ENCODE measurements around the gene IVD. TPM values are rescaled to one million over a fixed set of nuclear protein-coding genes. Genes with fewer than 3 reads are reported as not detected.

Gene IVD
- polyA plus RNA-seq, 3 donors from 2014 or later, result 41.8 to 63.0 (median 60.6) TPM

GRCh38 chr15:40382580-40383456 lies 22.8 kb upstream of the IVD start, which contains the start of gene KNSTRN:
Gene KNSTRN, plus strand, starts transcription at chr15:40382721. Its CDS starts 115 bp downstream, at chr15:40382836.
- no peaks in the 10 kb centered on the region for H3K9me3 Mint-ChIP-seq

DNA sequence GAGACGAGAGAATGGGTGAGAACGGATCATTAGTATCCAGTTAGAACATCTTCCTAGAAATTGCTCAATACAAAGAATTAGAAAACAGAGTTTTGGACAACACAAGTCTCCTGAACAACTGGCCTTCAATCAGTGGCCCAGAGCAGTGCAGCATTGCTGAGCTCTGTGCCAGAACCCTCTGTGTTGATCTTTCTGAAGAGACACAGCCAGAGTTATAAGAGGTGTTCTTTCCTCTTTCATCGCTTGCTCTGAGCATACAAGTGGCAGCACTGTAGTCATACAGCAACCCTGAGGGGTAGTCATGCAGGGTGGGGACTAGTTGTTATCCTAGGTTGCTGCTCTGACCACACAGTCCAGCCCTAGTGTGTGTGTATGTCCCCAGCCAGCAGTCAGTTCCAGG lies 19.1 kb upstream of the IVD start:
- Mint-ChIP-seq H3K27me3 (ENCODE audit: low read depth in 3 of 3) (no peaks in the 10 kb centered on the region), H3K4me3 (no peak overlapping the region), H3K4me1 (peaks cover 15 to 23% of the 10 kb centered on the region in 2 donors), H3K9me3 (no peaks in the 10 kb centered on the region), H3K27ac (no peak overlapping the region), H3K36me3 (peaks cover 16 to 34% (median 17%) of the 10 kb centered on the region in 3 donors)
- DNase-seq, result no peak

More at GRCh38 chr15:40382580-40383456, 22.8 kb upstream of the IVD start, which contains the start of gene KNSTRN:
- H3K4me1 Mint-ChIP-seq, result peaks cover 15 to 23% of the 10 kb centered on the region in 2 donors
- H3K36me3 Mint-ChIP-seq, result peaks cover 5 to 15% (median 6%) of the 10 kb centered on the region in 3 donors
- H3K4me3 Mint-ChIP-seq, result peak within 1 kb of the TSS; percentile 95 to 97 (median 96)
- H3K27me3 Mint-ChIP-seq (ENCODE audit: low read depth in 3 of 3), result peaks cover 0 to 5% (median 0%) of the 10 kb centered on the region in 3 donors
- DNase-seq, result peak; percentile 89 to 91 (median 89)
- H3K27ac Mint-ChIP-seq, result peak within 1 kb of the TSS; percentile 79 to 93 (median 83)

GRCh38 chr15:40388941-40389823 lies 16.4 kb upstream of the IVD start:
- no peak for DNase-seq
- peak overlapping the region in 2 of 6 donors; percentile 28 to 32 for H3K27ac Mint-ChIP-seq
- no peak overlapping the region for H3K4me3 Mint-ChIP-seq
- peaks cover 21 to 53% (median 29%) of the 10 kb centered on the region in 3 donors for H3K36me3 Mint-ChIP-seq
- H3K4me1 Mint-ChIP-seq, result peaks cover 3 to 5% of the 10 kb centered on the region in 2 donors
- H3K27me3 Mint-ChIP-seq (ENCODE audit: low read depth in 3 of 3), result no peaks in the 10 kb centered on the region
- H3K9me3 Mint-ChIP-seq, result no peaks in the 10 kb centered on the region

- Mint-ChIP-seq H3K27ac (peak overlapping the region in 2 of 6 donors; percentile 30 to 32), H3K4me1 (no peaks in the 10 kb centered on the region), H3K9me3 (no peaks in the 10 kb centered on the region), H3K36me3 (peaks cover 21 to 53% (median 29%) of the 10 kb centered on the region in 3 donors), H3K27me3 (ENCODE audit: low read depth in 3 of 3) (no peaks in the 10 kb centered on the region), H3K4me3 (no peak overlapping the region)
- no peak for DNase-seq
Observed at GRCh38 chr15:40389824-40390595, 15.6 kb upstream of the IVD start.

DNA sequence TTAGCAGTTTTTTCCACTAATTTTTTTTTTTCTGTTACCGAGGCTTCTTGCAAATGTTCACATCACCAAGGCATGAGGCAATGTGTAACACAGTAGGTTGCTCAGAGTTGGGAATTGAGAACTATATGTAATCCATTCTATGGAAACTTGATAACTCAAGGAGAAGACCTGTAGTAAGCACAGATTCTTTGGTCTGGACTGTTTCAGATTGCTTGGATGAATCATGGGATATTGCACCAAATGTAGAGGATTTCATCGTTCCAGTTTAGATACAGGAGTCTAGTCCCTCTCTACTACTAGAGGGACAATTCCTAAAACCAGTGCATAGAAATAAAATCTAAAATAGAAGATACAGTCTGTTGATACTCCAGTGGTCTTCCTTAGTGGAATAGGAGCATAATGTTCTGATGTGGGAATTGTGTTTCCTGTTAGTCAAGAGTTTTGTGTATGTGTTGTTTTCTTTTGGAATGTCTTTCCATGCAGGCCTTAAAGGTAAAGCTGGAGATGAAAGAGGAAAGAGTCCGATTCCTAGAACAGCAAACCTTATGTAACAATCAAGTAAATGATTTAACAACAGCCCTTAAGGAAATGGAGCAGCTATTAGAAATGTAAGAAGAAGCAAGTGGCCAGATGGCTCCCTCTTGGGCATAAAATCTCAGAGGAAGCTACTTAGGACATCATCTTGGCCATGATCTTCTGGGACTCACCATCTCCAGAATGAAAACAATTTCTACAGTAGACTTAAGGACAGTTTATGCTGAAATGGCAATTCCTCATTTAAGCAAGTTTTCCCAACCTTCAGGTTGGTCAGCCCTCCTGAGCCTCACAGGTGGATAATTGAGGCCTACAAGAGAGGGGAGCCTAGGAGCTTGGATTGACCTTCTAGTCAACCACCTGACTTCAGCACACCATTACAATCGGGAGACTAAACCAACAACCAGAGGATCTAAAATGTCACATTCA lies 12.3 kb upstream of the IVD start:
- Mint-ChIP-seq H3K36me3 (peaks cover 16 to 38% (median 23%) of the 10 kb centered on the region in 3 donors), H3K4me1 (peaks cover 6% of the 10 kb centered on the region in 2 donors), H3K27me3 (ENCODE audit: low read depth in 3 of 3) (no peaks in the 10 kb centered on the region), H3K27ac (peak overlapping the region in 1 of 6 donors; percentile 37), H3K4me3 (no peak overlapping the region), H3K9me3 (no peaks in the 10 kb centered on the region)
- no peak for DNase-seq

DNA sequence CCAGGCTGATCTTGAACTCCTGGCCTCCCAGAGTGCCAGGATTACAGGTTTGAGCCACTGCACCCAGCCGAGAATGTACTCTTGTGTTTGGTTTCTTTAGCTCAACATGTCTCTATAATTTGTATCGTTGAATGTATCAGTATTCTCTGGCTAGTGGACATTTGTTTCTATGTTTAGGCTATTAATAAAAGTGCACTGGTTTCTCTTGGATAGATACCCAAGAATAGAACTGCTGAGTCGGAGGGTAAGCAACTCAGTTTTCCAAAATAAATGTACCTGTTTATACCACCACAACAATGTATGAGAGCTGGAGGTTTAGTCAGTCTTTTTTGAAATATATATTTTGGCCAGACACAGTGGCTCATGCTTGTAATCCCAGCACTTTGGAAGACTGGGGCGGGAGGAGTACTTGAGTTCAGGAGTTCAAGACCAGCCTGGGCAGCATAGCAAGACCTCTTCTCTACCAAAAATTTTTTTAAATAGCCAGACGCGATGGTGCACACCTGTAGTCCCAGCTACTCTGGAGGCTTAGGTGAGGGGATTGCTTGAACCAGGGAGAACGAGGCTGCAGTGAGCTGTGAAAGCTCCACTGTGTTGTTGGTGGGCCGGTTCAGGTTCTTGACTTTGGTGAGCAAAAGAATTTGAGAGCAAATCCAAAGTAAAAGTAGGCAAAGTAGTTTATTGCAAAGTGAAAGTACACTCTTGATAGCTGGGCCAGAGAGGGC lies 7.7 kb upstream of the IVD start:
- DNase-seq, result no peak
- H3K4me3 Mint-ChIP-seq, result peak overlapping the region in 3 of 5 donors; percentile 23 to 59 (median 29)
- peaks cover 14 to 17% of the 10 kb centered on the region in 2 donors for H3K4me1 Mint-ChIP-seq
- H3K9me3 Mint-ChIP-seq, result no peaks in the 10 kb centered on the region
- peaks cover 0 to 8% (median 6%) of the 10 kb centered on the region in 3 donors for H3K36me3 Mint-ChIP-seq
- H3K27ac Mint-ChIP-seq, result peak overlapping the region in 4 of 6 donors; percentile 5 to 37 (median 28)
- no peaks in the 10 kb centered on the region for H3K27me3 Mint-ChIP-seq (ENCODE audit: low read depth in 3 of 3)

DNA sequence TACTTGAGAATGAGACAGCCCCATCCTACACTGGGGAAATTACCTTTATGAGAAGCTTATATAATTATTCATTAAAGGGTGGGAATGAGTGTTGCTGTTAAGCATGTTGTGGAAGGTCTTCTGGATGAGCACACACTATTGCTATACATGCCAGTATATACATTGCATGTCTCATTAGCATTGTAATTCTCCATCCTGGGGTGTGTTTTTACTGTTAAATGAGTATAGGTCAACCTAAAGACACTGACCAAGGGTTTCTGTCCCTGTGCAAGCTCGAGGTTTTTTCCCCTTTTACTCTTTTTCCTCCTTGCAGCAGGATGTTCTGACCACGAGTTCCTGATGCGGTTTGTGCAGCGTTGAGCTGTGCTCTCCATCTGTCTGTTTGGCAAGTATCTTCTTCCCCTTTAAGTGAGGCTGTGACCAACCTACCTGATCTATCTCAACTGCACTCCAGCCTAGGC lies 7.2 kb upstream of the IVD start:
- Mint-ChIP-seq H3K36me3 (peaks cover 0 to 3% (median 3%) of the 10 kb centered on the region in 3 donors), H3K4me1 (peaks cover 14 to 17% of the 10 kb centered on the region in 2 donors), H3K4me3 (peak overlapping the region; percentile 4 to 59 (median 28)), H3K9me3 (no peaks in the 10 kb centered on the region), H3K27me3 (ENCODE audit: low read depth in 3 of 3) (no peaks in the 10 kb centered on the region), H3K27ac (peak overlapping the region in 5 of 6 donors; percentile 12 to 60 (median 37))
- DNase-seq, result no peak

DNA sequence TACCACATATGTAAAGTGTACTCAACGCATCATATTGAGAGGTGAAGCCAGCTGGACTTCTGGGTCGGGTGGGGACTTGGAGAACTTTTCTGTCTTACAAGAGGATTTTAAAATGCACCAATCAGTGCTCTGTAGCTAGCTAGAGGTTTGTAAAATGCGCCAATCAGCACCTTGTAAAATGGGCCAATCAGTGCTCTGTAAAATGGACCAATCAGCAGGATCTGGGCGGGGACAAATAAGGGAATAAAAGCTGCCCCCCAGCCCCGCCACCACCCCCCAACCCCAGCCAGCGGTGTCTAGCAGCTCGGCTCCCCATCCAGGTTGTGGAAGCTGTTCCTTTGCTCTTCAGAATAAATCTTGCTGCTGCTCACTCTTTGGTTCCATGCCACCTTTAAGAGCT lies 6.2 kb upstream of the IVD start:
- no peaks in the 10 kb centered on the region for H3K36me3 Mint-ChIP-seq
- no peaks in the 10 kb centered on the region for H3K9me3 Mint-ChIP-seq
- peaks cover 14 to 17% of the 10 kb centered on the region in 2 donors for H3K4me1 Mint-ChIP-seq
- H3K27me3 Mint-ChIP-seq (ENCODE audit: low read depth in 3 of 3), result no peaks in the 10 kb centered on the region
- H3K27ac Mint-ChIP-seq, result no peak overlapping the region
- H3K4me3 Mint-ChIP-seq, result no peak overlapping the region
- no peak for DNase-seq

- no peak for DNase-seq
- peaks cover 0 to 3% (median 0%) of the 10 kb centered on the region in 3 donors for H3K27me3 Mint-ChIP-seq (ENCODE audit: low read depth in 3 of 3)
- H3K36me3 Mint-ChIP-seq, result peaks cover 21 to 23% (median 21%) of the 10 kb centered on the region in 3 donors
- H3K4me1 Mint-ChIP-seq, result peaks cover 27 to 31% of the 10 kb centered on the region in 2 donors
- H3K4me3 Mint-ChIP-seq, result peak overlapping the region; percentile 13 to 63 (median 56)
- H3K9me3 Mint-ChIP-seq, result no peaks in the 10 kb centered on the region
- peak overlapping the region in 1 of 6 donors; percentile 66 for H3K27ac Mint-ChIP-seq
Observed at GRCh38 chr15:40407330-40407990, 1.9 kb downstream of the IVD start.

- no peak for DNase-seq
- H3K4me1 Mint-ChIP-seq, result peaks cover 27 to 31% of the 10 kb centered on the region in 2 donors
- no peak overlapping the region for H3K4me3 Mint-ChIP-seq
- H3K27me3 Mint-ChIP-seq (ENCODE audit: low read depth in 3 of 3), result peaks cover 0 to 3% (median 0%) of the 10 kb centered on the region in 3 donors
- H3K27ac Mint-ChIP-seq, result no peak overlapping the region
- H3K9me3 Mint-ChIP-seq, result no peaks in the 10 kb centered on the region
- peaks cover 21 to 32% (median 27%) of the 10 kb centered on the region in 3 donors for H3K36me3 Mint-ChIP-seq
Observed at GRCh38 chr15:40409366-40409765, 3.8 kb downstream of the IVD start.

DNA sequence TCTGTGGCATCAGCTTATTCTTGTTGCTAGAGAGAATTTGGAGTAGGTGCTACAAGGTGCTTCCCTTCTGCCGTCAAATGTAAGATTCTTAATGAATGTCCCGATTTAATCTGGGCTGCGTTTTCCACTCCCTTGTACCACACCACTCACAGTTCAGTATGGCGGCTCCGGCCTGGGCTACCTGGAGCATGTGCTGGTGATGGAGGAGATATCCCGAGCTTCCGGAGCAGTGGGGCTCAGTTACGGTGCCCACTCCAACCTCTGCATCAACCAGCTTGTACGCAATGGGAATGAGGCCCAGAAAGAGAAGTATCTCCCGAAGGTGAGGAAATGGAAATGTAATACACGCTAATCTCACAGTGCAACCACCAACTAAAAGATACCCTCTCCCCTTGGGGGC lies 4.9 kb downstream of the IVD start:
- Mint-ChIP-seq H3K27me3 (ENCODE audit: low read depth in 3 of 3) (peaks cover 0 to 2% (median 0%) of the 10 kb centered on the region in 3 donors), H3K36me3 (peaks cover 23 to 35% (median 32%) of the 10 kb centered on the region in 3 donors), H3K27ac (no peak overlapping the region), H3K4me1 (peaks cover 18 to 23% of the 10 kb centered on the region in 2 donors), H3K9me3 (no peaks in the 10 kb centered on the region), H3K4me3 (no peak overlapping the region)
- no peak for DNase-seq
